Activated effector memory CD4-positive, alpha-beta T cell treated with anti-CD3 and anti-CD28 coated beads, Interleukin-2, amount 50 U/mL, for 16 hours (primary cell): ENCODE data around the gene PPFIBP1.
"Not testable (repeated sequence)": the region's sequence is repeated elsewhere in the genome, so short reads cannot be mapped to it uniquely, and the experiment has no call there.

Source experiments
- DNase-seq: peaks from one replicate; pipeline ENCODE4 v3.0.0-alpha.2; 2020

Gene PPFIBP1

DNA sequence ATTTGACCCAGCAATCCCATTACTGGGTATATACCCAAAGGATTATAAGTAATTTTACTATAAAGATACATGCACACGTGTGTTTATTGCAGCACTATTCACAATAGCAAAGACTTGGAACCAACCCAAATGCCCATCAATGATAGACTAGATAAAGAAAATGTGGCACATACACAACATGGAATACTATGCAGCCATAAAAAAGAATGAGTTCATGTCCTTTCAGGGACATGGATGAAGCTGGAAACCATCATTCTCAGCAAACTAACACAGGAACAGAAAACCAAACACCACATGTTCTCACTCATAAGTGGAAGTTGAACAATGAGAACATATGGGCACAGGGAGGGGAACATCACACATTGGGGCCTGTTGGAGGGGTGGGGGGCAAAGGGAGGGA, 20.9 kb downstream of the PPFIBP1 start:
- DNase-seq: not testable (repeated sequence)

DNA sequence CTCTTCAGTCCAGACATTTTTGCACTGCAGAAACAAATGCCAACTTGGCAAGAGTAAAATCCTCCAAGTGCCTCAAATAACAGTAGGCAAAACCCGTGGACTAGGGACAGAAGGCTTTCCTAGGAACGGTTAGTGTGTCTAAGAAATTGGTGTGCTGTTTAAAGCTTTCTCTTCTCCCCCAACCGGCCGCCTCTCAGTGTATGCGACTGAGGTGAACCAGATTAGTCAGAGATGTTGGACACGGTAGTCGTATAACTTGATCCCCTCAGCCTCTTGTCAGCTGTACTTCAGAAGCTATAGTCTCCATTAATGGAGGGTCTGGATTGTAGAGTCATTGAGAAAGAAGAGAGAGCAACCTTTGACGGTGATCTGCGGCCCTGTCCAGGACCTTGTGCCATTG, 21.7 kb downstream of the PPFIBP1 start:
- DNase-seq: no peak

DNA sequence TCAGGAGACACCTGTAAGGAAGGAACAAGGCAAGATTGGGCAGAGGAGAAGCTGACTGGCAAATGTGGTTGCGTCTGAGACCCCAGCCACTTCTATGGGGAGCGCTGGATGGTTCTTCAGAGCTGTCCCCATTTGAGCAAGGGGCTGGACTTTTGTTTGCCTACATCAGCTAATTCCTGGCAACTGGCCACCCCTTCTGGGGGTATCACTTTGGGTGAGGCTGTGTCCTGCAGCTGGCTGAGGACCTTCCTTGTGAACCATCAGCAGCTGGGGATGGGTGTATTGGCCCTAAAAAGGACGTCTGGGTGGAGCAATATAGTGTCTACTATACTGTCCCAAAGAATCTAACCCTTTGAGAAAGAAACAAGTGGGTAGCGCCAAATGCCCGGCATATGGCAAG, 23.6 kb downstream of the PPFIBP1 start:
- DNase-seq: no peak

DNA sequence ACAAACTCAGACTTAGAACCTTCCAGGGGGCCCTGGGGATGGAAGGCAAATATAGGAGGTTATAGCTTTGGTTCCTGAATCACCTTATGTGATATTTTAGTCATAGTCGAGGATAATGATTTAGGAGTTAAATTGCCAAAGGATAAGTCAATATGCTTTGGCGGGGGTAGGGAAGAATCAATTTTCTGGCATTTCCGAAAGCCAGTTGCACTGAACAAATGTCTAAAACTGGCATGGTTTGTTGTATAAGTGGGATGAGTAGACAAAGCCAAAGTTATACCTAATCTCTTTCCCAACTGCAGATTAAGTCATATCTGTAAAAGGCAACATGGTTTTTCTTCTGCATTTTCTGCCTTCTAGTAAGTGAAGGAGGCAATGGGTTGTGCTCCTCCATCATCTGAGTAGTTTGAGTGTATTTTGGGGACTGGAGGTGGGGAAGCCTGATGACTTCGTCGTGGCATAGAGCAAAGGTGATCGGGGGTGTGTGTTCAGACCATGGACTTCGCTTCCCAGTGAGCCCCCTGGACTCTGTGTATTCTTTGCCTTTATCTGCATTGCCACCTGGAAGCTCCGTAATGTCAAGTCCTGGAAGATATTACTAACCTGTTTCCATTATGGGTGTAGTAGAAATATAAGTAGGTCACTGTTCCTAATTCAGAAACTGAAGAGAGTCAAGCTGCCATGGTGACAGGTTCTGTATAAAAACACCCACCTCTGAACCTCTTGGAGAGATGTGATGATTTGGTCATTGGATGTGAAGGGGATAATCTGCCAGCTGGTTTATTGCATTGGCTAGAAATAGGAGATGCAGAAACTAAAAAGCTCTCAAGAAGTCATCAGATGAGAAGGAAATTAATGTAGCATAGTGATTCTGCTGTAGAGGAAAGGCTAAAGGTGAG, 24.5 kb downstream of the PPFIBP1 start:
- no peak for DNase-seq

DNA sequence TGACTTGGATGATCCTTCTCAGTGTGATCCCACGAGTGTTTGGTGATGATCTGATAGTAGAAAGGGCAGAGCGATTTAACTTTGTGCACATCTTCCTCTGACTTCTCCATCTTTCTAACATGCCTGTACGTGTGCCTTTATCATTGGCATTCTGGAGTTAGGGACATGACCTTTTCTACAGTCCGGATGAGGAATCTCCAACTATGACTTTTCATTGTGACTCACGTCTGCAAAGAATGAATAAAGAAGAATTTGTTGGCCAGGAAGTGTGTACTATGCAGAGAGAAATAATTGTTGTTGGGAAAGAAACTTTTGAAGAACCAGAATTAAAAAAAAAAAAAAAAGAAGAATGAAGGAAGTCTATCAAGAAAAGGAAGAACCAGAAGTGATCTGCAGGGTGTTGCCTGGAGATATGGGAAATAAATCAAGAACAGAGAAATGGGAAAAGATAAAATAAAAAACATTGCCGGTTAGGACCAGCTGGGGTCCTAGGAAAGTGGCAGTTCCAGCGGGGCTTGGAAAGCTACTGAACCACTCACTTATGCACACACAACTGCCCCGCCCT, 25.3 kb downstream of the PPFIBP1 start:
- DNase-seq: no peak

DNA sequence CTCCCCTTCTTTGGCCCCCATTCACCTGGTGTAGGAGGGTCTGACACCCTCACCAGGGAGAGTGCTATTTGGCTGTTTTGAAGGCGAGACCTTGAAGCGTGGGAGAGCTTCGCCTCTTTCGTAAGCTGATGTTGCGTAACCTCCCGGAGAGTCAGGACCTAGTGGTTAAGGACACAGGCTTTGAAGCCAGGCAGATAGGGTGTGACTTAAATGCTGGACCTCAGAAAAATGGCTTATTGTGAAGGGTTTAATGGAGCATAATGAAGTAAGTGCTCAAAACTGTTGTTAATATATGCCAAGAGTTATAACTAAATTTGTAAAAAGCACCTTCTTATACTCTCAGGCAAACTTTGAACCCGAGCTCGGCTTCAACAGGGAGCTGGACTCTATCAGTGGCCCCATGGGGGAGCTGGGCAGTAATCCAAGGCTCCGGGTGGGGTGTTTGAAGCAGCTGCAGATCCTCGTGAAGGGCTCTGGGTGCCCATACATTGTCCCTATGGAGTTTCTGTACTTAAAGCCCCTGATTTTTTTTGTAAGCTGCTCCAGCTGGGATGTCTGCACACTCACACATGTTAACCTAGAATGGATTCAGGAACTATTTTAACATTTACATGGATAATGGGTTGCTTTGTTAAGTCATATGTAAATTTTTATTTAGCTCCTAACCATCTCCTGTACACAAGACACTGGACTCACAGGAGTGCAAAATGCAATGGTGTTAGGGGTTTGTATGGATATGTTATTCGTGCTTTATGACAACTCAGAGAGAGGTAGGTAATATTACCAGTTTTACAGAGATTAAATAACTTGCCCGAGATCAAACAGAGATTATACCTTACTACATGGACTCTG, 26.0 kb downstream of the PPFIBP1 start:
- no peak for DNase-seq

DNA sequence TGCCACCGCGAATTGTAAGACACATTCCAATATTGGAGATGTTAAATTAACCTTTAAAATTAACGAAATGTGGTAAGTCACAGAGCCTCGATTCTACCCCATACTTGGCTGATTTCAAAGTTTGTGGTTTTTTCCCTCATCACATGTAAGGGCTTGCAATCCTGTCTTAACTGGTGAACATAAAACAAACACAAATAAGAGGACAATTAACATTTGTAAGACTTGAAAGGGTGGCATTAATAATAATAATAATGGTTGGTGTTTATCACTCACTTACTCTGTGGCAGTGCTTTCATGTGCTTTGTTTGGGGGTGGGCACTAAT, 26.6 kb downstream of the PPFIBP1 start:
- no peak for DNase-seq

DNA sequence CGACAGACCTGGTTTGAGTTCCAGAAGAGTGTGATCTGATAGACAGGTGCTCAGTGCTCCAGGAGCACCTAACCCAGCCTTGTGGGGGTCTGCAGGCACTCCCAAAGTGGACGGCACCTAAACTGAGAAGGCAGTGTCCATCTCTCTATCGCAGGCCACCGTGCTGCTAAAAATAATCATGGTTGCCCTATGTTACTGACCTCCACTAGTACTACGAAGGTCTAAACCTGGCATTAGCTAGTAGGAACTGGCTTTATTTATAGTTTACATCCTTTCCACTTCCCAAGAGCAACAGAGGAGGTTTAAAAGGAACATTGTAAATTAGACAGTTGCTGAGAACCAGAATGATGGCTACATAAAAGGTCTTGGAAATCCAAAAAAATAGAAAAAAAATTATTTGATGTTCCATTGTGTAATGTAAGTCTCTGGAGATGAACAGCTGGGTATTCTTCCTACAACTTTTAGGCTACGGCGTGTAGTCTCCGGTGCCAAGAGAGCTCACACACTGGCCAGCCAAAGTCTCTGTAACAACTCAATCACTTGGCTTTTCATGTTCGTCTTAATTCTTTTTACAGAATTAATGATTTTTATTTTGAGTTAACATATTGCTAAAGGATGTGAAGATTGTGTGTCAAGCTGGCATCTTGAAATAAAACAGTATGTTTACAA, 27.3 kb downstream of the PPFIBP1 start:
- DNase-seq: no peak

DNA sequence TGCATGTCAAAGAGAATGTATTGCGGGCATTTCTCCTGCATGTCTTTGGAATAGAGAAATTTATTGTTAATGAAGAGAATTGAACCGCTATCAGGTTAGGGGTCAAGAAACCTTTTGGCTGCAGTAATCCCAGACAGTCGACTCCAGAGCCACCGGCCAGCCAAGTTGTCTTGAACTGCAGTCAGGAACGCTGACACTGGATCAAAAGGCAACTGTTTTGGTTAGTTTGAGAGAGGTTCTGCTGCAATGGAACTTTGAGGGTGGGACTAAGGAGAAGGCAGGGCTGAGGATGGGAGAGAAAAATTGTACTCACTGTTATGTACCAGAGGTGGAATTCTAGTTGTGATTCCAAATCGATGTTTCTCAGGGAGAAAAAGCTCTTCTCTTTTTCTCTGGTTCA, 28.2 kb downstream of the PPFIBP1 start:
- no peak for DNase-seq

DNA sequence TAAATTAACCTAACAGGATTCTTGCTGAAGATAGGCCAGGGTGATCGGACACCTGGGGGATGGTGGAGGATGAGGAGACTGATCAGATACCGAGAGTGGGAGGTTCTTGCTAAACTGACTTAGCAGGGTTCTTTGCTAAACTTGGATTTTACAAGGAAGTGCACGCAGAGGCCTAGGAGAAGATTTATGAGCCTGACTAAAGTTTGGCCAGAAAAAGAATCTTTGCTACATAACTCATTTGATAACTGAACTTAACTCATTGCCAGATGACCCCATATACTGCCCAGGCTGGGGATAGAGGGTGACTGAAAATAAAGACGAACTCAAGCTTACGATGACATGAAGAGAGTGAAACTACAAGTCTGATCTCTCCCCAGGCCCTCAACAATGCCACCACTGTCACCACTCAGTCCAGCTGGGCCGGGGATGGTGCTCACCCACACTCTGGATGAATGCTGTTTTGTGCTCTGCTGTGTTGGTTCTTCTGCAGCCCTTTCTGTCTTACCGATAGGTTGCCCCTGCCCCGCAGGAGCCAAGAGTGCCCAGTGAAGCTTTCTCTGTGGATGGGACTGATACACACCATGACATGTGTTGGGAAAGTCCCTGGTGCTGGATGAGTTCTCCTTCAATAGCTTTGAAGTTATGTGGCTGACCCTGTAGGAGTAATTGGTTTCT, 29.0 kb downstream of the PPFIBP1 start:
- DNase-seq: no peak

DNA sequence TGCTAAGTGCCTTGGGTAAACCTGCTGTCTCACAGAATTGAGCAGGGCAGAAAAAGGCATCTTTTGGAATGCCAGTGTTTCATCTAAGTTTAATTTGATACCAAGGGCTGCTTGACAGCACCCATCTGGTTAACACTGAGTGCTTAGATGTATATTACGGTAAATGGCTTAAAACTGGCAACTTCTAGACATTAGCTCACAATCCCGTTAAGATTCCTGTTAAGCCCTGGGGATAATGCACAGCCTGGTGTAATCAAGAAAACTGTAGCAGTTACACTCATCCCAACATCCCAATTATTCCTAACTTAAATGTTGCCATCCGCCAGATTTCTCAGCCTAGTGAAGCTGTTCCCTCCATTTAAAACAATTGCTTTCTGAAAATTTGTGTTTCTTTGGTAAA, 29.9 kb downstream of the PPFIBP1 start:
- no peak for DNase-seq

DNA sequence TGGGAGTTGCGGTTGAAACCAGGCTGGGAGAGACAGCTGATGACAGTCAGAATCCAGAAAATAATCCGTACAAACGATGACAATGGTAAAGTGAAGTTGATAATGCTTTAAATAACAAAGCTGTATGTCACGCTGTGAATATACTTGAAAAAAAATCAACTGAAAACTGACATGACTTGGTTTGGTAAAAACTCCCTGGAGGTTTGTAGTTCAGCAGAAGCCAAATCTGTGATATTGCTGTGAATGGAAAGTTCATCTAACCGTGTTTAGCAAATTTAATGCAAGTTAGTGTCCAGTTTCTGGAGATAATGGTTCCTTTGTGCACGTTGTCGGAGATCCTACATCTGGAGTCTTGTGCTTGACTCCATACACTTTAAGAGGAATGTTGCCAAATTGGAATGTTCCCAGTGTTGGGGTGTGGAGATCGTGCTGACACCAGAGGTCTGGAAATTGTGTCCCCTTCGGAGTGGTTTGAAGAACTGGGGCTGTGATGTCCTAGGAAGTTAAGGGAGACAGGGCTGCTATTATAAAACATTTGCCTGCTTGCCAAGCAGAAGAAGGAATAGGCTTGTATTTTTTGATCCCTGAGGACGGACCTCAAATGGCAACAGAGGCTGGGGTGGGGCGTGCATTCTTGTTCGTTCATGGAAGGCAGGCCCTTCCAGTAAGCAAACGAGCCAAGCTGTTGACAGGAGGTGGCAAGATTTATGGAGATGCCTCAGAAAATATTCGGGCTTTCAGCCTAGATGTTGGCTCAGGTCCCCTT, 30.6 kb downstream of the PPFIBP1 start:
- DNase-seq: no peak

DNA sequence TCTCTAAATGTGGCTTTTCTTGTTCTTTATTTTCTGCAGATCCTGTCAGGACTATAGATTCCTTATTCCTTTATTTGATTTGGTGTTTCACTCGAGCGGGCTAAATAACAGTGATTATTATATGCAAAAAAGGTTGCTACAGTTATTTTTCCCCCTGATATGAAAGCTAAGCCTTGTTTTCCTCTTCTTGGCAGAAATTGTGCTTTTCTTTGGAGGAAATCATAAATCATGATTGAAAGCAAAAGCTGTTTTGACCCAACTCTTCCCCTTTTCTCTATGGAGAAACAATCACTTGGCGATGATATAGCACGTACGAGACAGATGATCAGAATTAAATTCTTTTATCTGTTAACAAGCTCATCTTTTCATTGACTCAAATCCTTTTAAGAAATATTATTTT, 31.4 kb downstream of the PPFIBP1 start:
- no peak for DNase-seq

DNA sequence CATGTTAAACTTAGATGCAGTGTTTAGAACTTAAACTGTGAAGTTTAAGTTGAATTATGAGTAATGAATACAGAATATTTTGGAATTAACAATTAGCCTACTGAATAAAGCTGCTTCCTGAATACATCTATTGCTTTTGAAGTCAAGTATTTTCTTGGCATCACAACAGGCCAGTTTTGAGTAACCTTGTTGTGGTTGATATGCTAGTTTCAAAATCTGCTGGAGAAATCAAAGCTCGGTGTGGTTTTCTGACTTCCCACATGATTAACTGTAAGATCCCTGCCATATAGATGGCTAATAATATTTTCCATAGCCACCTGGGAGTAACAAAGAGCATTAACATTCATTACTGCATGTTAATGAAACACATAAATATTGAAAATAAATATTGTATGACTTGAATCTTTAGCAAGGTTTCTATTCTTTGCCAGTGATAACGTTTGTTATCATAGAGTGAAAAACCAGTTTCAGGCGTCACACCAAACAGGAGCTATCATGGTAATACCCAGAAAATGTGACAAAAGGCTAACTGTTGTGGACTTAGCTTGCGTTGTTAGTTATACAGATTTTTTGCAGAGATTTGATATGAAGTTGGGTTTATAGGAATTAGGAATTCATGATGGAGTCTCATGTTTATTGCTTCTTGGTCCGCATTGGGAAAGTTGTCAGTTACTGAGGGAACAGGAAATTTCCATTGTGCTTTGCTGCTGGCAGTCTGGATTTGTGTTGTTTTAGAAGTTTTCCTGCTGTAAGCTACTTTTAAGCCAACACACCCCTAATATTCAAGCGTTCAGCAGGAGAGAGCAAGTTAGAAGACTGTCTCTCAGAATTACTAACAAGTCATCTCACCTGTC, 32.1 kb downstream of the PPFIBP1 start:
- DNase-seq: no peak

DNA sequence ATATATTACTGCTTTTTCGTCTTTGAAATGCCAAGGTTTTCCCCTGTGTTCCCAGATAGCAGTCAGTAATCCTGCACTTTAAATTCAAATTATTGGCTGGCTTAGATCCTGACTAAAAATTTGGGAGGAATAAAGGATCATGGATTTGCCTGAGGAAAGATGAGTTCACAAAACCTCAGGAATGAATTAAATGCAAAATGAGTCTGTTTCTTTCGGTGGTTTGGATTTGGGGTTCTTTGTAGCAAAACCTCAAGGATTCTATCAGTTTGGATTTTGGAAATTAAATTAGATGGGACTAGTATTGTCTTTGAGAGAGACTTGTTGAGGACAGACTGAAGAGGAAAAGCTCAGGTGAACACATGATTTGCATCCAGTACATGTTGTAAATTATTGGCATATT, 36.1 kb downstream of the PPFIBP1 start:
- no peak for DNase-seq

DNA sequence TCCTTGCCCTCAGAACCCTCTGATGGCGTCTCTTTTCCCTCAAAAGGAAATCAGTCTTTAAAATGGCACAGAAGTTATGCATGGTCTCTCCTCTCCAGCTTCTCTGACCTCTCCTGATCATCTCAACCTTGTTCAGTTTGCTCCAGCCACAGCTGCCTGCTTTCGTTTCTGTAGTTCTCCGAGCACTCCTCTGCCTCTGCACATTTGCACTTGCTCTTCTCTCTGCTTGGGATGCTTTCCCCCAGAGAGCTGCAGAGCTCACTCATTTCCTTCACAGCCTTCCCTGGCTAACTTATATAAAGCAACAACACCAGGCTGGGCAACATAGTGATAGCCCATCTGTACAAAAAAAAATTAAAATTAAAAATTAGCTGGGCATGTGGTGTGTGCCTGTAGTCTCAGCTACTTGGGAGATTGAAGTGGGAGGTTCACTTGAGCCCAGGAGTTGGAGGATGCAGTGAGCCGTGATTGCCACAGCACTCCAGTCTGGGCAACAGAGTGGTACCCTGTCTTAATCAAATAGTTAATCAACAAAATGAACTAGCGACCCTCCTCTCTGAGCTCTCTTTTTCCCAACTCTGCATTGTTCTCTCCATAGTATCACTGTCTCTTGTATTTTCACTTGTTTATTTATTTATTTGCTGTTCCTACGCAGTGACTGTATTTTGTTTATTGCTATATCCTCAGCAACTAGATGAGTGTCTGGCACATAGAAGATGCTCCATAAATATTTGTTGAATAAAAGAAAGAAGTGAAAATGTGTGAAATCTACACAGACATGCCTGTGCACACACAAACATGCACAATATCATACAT, 37.7 kb downstream of the PPFIBP1 start:
- no peak for DNase-seq

DNA sequence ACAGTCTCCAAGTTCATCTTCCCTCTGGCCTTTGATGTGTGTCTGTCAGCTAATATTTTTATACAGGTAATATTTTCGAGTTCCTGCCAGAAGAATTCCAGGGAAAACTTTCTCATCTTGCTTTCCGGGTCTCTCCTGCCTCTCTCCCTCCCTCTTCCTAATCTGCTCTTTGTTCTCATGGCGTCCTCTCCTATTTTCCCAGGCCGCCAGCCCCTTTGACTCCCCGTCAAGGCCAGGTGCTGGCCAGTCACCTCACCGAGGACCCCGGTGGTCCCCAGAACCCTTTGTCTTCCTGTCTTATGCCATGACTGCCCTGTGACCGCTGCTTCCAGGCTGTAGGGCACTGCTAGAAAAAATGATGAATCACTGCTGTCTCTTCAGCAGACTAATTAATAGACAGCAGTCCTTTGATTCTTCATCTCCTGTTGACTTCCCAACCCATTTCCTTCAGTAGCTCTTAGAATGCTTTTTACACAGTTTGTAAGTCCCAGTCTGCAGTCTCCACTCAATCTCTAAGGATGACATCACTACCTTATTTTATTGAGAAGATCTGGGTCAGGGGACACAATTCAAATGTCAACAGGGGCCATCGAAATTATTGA, 40.7 kb downstream of the PPFIBP1 start:
- no peak for DNase-seq

DNA sequence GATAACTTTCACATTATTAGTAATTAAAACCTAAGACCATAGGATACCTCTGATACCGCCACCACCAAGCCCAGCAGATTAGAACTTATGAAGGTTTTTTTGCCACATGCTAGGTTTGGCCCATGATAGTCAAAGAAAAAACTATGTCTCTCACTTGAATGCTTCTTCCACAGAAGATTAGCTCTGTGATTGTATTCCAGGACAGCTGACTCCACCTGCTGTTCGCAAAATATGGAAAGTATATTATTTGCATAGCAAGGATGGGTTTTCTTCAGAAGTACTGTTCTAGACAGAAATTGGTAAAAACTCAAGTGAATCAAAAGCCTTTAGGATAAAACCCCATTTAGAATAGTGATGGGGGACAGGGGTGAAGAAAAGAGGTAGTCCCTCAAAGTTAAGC, 42.2 kb downstream of the PPFIBP1 start:
- no peak for DNase-seq

DNA sequence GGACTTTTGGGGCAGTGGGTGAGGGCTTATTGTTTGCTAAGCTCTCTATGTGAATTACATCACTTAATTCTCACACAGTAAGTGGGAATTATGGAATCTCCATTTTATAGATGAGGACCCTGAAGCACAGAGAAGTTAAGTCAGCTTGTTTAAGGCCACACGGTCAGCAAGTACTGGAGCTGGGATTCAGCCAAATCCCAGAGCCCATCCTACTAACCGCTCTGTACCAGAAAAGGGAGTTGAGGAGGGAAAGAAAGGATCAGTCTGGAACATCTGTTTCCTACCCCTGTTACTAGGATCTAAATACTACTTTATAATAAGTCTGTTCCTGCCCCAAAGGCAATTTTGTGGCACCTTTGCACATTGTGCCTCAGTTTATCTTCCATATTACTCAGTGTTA, 42.6 kb downstream of the PPFIBP1 start:
- no peak for DNase-seq

DNA sequence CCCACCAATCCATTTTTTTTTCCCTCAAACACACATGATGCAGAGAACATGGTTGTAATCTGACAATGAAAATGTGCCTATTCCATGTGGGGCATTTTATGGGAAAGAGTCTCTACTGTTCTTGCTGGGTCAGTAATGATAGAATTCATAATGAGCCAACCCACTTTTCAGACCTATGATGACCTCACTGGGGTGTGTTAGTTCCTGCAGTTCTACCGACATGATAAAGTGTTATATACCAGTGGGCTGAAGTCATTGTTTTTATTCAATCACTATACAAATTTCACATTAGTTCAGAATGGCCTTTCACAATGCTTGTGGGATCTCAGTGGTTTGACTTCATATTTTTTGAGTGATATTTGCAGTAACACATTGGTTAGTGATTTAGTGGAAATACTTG, 47.5 kb downstream of the PPFIBP1 start:
- no peak for DNase-seq
